GM12801 (cell line): ENCODE results near the gene TUNAR.

Experiments used
- TF ChIP-seq, protein P1 (sequence below): IDR thresholded peaks from one replicate; pipeline ENCODE4 v1.5.1; 2011; ENCODE audit warnings: control low read depth; ENCODE audit not compliant: insufficient read length; ENCODE audit errors: extremely low read depth

Gene TUNAR

DNA sequence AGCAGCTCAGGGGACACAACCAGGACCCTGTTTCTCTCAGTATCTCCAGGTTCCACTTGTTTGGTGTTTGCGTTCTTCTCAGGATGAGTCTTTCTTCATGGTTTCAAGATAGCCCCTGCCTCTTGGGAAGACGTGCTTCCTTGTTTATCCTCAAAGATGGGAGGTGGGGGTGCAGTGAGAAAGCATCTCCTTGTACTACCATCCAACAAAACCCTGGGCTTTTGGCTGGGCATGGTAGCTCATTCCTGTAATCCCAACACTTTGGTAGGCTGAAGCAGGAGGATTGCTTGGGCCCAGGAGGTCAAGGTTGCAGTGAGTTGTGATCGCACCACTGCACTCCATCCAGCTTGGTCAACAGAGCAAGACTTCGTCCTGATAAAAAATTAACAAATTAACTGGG, 21.0 kb upstream of the TUNAR start:
- TF ChIP-seq, protein P1, sequence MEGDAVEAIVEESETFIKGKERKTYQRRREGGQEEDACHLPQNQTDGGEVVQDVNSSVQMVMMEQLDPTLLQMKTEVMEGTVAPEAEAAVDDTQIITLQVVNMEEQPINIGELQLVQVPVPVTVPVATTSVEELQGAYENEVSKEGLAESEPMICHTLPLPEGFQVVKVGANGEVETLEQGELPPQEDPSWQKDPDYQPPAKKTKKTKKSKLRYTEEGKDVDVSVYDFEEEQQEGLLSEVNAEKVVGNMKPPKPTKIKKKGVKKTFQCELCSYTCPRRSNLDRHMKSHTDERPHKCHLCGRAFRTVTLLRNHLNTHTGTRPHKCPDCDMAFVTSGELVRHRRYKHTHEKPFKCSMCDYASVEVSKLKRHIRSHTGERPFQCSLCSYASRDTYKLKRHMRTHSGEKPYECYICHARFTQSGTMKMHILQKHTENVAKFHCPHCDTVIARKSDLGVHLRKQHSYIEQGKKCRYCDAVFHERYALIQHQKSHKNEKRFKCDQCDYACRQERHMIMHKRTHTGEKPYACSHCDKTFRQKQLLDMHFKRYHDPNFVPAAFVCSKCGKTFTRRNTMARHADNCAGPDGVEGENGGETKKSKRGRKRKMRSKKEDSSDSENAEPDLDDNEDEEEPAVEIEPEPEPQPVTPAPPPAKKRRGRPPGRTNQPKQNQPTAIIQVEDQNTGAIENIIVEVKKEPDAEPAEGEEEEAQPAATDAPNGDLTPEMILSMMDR: no peak

DNA sequence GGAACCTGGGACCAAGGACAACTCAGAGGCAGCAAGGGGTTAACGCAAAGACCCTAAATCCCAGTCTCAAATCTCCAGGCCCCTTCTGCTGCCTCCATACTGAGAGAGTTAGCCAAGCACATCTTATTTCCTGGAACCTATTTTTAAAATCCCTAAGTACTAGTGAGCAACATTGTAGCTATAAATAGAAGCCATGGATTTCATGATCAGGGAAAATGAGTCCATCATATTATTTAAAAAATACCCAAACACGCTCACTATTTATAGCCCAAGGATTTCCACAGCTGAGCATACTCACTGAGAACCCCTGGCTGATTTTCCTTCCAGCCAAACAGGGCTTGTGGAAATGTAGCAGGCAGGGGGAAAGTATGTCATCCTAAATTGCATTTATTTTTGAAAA, 19.4 kb upstream of the TUNAR start:
- TF ChIP-seq, protein P1: no peak

DNA sequence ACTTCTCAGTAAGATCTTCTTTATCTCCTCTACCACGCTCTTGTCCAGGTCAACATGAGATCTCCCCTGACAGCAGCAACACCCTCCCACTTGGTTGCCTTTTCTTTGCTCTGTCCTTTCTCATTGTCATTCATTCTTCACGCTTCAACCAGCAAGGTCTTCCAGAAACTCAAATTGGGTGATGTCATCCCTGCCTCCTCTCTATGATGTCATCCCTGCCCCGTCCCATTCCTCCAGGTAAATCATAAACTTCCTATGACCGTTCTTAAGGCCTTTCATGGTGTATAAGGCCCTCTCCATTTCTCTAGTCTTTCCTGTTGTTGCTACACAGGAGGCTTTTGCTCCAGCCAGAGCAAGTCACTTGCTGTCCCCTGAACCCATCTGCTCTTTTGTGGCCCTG, 17.7 kb upstream of the TUNAR start:
- TF ChIP-seq, protein P1: no peak

DNA sequence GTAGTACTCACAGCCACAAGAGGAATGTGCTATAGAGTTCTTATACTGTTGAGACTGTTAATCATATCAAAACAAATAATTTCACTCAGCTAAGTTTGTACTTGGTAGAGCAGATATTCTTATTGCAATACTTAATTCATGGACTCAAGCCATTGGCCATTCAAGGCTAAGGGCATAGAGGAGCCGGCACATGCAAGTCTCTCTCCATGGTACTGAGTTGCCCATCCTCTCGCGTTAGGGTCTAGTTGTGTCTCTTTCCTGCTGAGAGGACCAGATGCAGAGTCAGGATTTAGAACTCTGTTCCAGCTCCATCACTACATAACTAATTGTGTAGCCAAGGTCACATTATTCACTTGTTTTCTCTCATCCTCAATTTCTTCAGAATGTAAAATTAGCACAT, 14.4 kb upstream of the TUNAR start:
- TF ChIP-seq, protein P1: no peak

DNA sequence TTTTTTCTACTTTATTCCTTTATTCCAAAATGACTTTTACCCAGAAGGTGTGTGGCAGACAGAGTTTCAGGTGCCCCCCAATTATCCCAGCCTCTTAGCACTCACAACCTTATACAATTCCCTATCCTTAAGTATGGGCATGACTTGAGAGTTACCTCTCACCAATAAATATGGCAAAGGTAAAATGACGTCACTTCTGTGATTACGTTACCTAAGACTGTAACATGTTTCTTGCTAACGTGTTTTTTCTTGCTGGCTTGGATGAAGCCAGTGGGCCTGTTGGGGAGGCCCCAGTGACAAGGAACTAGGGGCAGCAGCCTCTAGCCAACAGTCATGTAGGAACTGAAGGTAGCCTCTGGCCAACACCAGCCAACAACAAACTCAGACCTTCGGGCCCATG, 13.3 kb upstream of the TUNAR start:
- TF ChIP-seq, protein P1: no peak

DNA sequence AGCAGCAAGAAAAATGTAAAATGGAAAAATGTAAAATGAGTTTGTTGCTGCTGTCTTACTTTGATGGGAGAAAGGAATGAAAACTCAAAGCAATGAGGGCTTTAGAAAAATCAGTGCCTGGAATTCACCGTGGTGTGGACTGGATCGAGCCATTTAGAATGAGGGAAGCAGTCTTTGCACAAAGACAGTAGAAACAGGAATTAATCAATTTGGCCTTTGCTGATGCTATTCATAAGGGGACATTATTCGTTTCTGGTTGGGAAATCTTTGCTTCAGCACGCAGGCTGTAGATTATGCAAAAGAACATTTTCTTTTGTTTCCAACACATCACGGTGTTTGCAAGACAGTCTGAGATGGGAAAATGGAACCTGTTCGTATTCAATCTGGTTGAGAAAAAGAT, 6.9 kb upstream of the TUNAR start:
- TF ChIP-seq, protein P1: no peak

DNA sequence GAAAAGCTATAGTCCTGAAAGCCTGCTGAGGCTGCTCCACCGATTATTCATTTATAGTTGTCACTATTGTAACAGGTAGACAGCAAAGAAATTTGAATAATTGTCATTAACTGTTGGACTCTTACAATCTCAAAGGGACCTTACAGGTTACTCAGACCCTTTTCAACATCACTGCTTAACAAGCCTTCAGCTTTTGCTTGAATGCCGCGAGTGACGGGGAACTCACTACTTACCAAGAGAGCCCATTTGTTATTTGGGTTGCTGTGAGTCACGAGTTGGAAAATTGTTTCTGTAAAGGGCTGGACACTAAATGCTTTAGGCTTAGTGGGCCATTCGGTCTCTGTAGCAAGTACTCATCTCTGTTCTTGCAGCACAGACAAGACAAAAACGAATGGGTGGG, 5.9 kb upstream of the TUNAR start:
- TF ChIP-seq, protein P1: no peak

DNA sequence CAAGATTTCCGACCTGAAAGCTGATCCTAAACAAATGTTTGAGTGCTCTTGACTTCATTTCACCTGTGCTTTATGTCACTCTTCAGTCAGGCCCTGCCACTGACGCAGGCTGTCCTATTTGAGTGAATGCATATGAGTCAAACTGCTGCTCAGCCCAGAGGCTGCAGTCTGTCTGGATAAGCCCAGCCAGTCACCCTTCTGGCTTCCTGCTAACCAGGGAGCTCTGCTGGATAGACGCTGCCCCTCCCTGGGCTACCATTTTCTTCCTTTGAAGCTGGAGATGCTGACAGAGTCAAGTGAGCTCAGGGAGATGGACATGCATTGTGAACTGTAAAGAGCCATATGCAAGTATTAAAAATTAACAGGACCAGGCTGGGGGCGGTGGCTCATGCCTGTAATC, 5.1 kb upstream of the TUNAR start:
- TF ChIP-seq, protein P1: no peak
